ENCODE data around the gene TXK. TPM values are rescaled to one million over a fixed set of nuclear protein-coding genes. Genes with fewer than 3 reads are reported as not detected.

TXK gene
- total RNA-seq, 1 experiment from 2014 or later = 0.70 TPM

GRCh38 chr4:48157271-48157670, 23.2 kb upstream of the TXK start (continued):
- TF ChIP-seq, protein P1, sequence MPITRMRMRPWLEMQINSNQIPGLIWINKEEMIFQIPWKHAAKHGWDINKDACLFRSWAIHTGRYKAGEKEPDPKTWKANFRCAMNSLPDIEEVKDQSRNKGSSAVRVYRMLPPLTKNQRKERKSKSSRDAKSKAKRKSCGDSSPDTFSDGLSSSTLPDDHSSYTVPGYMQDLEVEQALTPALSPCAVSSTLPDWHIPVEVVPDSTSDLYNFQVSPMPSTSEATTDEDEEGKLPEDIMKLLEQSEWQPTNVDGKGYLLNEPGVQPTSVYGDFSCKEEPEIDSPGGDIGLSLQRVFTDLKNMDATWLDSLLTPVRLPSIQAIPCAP (CRISPR knock-in tag; IDR thresholded peaks at IDR 0.05) = no peak
- TF ChIP-seq, protein P2, sequence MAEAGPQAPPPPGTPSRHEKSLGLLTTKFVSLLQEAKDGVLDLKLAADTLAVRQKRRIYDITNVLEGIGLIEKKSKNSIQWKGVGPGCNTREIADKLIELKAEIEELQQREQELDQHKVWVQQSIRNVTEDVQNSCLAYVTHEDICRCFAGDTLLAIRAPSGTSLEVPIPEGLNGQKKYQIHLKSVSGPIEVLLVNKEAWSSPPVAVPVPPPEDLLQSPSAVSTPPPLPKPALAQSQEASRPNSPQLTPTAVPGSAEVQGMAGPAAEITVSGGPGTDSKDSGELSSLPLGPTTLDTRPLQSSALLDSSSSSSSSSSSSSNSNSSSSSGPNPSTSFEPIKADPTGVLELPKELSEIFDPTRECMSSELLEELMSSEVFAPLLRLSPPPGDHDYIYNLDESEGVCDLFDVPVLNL (CRISPR knock-in tag; IDR thresholded peaks at IDR 0.05; ENCODE audit: borderline replicate concordance, low read depth) = no peak
- TF ChIP-seq, protein P3, sequence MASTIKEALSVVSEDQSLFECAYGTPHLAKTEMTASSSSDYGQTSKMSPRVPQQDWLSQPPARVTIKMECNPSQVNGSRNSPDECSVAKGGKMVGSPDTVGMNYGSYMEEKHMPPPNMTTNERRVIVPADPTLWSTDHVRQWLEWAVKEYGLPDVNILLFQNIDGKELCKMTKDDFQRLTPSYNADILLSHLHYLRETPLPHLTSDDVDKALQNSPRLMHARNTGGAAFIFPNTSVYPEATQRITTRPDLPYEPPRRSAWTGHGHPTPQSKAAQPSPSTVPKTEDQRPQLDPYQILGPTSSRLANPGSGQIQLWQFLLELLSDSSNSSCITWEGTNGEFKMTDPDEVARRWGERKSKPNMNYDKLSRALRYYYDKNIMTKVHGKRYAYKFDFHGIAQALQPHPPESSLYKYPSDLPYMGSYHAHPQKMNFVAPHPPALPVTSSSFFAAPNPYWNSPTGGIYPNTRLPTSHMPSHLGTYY (CRISPR knock-in tag; IDR thresholded peaks at IDR 0.05) = no peak
- TF ChIP-seq HMGA2 (CRISPR knock-in tag; IDR thresholded peaks at IDR 0.05) = no peak
- TF ChIP-seq, protein P4, sequence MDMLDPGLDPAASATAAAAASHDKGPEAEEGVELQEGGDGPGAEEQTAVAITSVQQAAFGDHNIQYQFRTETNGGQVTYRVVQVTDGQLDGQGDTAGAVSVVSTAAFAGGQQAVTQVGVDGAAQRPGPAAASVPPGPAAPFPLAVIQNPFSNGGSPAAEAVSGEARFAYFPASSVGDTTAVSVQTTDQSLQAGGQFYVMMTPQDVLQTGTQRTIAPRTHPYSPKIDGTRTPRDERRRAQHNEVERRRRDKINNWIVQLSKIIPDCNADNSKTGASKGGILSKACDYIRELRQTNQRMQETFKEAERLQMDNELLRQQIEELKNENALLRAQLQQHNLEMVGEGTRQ (CRISPR knock-in tag; IDR thresholded peaks at IDR 0.05) = no peak

- Mint-ChIP-seq H3K9me3 (peaks cover 56% of the 10 kb centered on the region), H3K27me3 (ENCODE audit: low read depth) (no peaks in the 10 kb centered on the region), H3K36me3 (peaks cover 71% of the 10 kb centered on the region), H3K4me3 (no peak overlapping the region), H3K4me1 (peaks cover 5% of the 10 kb centered on the region), H3K27ac (no peak overlapping the region)
- no peak for ATAC-seq
- no peak for DNase-seq (ENCODE audit: low spot score)
- POLR2A ChIA-PET = no interaction called here
- CTCF ChIA-PET = no interaction called here
- TF ChIP-seq ZNF512 (CRISPR knock-in tag; IDR thresholded peaks at IDR 0.05; ENCODE audit: borderline replicate concordance) (no peak), JAZF1 (CRISPR knock-in tag; IDR thresholded peaks at IDR 0.05) (no peak), CREB1 (CRISPR knock-in tag; IDR thresholded peaks at IDR 0.05) (no peak), RORB (CRISPR knock-in tag; IDR thresholded peaks at IDR 0.05) (no peak), TCF7 (CRISPR knock-in tag; IDR thresholded peaks at IDR 0.05; ENCODE audit: low read depth) (no peak)
- TF ChIP-seq, protein P5, sequence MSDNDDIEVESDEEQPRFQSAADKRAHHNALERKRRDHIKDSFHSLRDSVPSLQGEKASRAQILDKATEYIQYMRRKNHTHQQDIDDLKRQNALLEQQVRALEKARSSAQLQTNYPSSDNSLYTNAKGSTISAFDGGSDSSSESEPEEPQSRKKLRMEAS (CRISPR knock-in tag; IDR thresholded peaks at IDR 0.05) = no peak
- TF ChIP-seq, protein P6, sequence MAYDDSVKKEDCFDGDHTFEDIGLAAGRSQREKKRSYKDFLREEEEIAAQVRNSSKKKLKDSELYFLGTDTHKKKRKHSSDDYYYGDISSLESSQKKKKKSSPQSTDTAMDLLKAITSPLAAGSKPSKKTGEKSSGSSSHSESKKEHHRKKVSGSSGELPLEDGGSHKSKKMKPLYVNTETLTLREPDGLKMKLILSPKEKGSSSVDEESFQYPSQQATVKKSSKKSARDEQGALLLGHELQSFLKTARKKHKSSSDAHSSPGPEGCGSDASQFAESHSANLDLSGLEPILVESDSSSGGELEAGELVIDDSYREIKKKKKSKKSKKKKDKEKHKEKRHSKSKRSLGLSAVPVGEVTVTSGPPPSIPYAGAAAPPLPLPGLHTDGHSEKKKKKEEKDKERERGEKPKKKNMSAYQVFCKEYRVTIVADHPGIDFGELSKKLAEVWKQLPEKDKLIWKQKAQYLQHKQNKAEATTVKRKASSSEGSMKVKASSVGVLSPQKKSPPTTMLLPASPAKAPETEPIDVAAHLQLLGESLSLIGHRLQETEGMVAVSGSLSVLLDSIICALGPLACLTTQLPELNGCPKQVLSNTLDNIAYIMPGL (CRISPR knock-in tag; IDR thresholded peaks at IDR 0.05) = no peak
Observed at GRCh38 chr4:48156423-48156822, 22.4 kb upstream of the TXK start.

DNA sequence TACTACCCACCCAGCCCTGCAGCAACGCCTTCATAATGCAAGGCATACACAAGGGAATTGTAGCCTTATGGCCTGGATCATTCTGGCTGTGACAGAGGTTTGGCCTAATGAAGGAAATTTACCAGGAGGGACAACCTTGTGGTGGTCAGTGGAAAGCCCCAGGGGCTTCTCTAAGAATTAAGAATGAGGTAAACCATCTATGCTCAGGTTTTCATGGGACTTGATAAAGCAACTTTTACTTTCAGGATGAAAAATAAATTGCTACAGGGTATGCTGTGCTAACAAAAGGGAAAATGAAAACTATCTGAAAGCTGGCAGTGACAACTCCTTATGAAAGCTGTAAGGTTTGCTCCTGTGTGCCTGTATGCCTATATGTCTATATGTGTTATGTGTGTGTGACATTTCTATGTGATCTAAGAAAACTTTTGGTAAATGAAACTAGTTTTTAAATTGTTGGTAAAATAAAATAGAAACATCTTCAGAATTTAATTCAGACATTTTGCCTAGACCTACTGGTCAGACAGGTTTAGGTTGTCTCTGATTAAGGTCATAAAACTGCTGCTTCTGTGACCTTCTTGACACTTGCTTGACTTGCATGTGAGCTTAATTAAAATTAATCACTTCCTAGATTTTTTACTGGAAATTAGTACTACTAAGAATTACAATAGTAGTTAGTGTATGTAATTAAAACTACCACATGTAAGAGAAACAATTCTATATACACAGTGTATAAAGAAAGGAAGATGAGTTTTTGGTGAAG, 19.9 kb upstream of the TXK start:
- ChIA-PET CTCF (no interaction called here), POLR2A (no interaction called here)
- Mint-ChIP-seq H3K9me3 (peaks cover 48% of the 10 kb centered on the region), H3K36me3 (peaks cover 69% of the 10 kb centered on the region), H3K4me3 (no peak overlapping the region), H3K4me1 (peaks cover 6% of the 10 kb centered on the region), H3K27me3 (ENCODE audit: low read depth) (no peaks in the 10 kb centered on the region), H3K27ac (no peak overlapping the region)
- DNase-seq (ENCODE audit: low spot score) (no peak), ATAC-seq (no peak)
- TF ChIP-seq ZNF423 (CRISPR knock-in tag; IDR thresholded peaks at IDR 0.05) (no peak), AFF4 (CRISPR knock-in tag; IDR thresholded peaks at IDR 0.05; ENCODE audit: borderline replicate concordance) (no peak), ZNF263 (CRISPR knock-in tag; IDR thresholded peaks at IDR 0.05; ENCODE audit: low read depth) (no peak), ZNF121 (CRISPR knock-in tag; IDR thresholded peaks at IDR 0.05) (no peak), IRF2 (CRISPR knock-in tag; IDR thresholded peaks at IDR 0.05; ENCODE audit: borderline replicate concordance, low read depth) (no peak), ZNF396 (CRISPR knock-in tag; IDR thresholded peaks at IDR 0.05; ENCODE audit: borderline replicate concordance) (no peak)
